Activated CD8-positive, alpha-beta T cell treated with anti-CD3 and anti-CD28 coated beads, Interleukin-2, amount 10 ng/mL, durations not matched to agents 7 days and 5 days (primary cell): Measurements from ENCODE around the gene SCGB3A1. TPM values are rescaled to one million over a fixed set of nuclear protein-coding genes. Genes with fewer than 3 reads are reported as not detected.

Source experiments
- ATAC-seq: fragments of 150-1000 bp; cut with Tn5 transposase; one replicate; pipeline ENCODE4 v1.10.0; 2021; ENCODE audit warnings: moderate library complexity
- CTCF ChIA-PET: fragments of 350-600 bp; sonication (Branson Sonifier 250); formaldehyde crosslinking; loops from one replicate; lab custom pipeline; 2021; ENCODE audit warnings: antibody characterized with exemption; lab: Charles Lee
- POLR2A ChIA-PET: fragments of 350-600 bp; sonication (Branson Sonifier 250); formaldehyde crosslinking; loops from one replicate; lab custom pipeline; 2021; ENCODE audit warnings: antibody characterized with exemption; lab: Charles Lee
- DNase-seq: peaks from one replicate; pipeline ENCODE4 v3.0.0-alpha.2; 2020
- H3K27ac Mint-ChIP-seq: one replicate; pipeline ENCODE4 v1.8.0; 2021; ENCODE audit warnings: mild to moderate bottlenecking, mixed read lengths
- H3K27me3 Mint-ChIP-seq: one replicate; pipeline ENCODE4 v1.8.0; 2021; ENCODE audit warnings: low read depth, mixed read lengths
- H3K36me3 Mint-ChIP-seq: one replicate; pipeline ENCODE4 v1.8.0; 2021; ENCODE audit warnings: low read depth, mixed read lengths
- H3K4me1 Mint-ChIP-seq: one replicate; pipeline ENCODE4 v1.8.0; 2021; ENCODE audit warnings: low read depth, mixed read lengths
- H3K4me3 Mint-ChIP-seq: one replicate; pipeline ENCODE4 v1.8.0; 2021; ENCODE audit warnings: mild to moderate bottlenecking, mixed read lengths
- H3K9me3 Mint-ChIP-seq: one replicate; pipeline ENCODE4 v1.8.0; 2022; ENCODE audit warnings: mixed read lengths; ENCODE audit not compliant: insufficient read depth
- total RNA-seq, 2 experiments: library from RNA; stranded (reverse); gene quantifications; one replicate each; pipeline ENCODE4 v1.2.3, GENCODE V29; 2021

The SCGB3A1 gene
- total RNA-seq, 2 experiments from 2014 or later: not detected

DNA sequence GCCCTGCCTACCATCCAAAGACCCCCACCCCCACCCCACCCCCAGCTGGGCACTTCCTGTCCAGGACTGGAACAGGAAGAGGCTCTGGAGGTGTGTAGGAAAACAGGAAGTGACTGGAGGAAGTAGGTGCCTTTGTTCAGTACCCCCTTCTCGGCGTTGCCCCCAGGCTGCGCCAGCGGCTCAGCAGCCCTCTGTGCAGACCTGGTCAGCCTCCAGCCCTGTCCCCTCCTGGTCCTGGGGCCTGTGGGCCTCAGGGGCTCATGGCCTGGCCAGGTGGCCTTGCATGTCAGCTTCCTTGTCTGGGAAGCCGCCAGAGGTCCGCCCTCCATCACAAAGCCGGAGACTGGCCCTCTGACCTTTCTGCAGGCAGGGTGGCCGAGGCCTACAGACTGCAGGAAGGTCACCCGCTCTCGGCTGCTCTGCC is 32.1 kb upstream of the SCGB3A1 start:
- no peak for DNase-seq
- Mint-ChIP-seq H3K4me3 (no peak overlapping the region), H3K9me3 (no peaks in the 10 kb centered on the region), H3K27me3 (peaks cover under 1% of the 10 kb centered on the region), H3K36me3 (no peaks in the 10 kb centered on the region), H3K27ac (peak overlapping the region; percentile 70), H3K4me1 (peaks cover 20% of the 10 kb centered on the region)
- ChIA-PET CTCF (no interaction called here), POLR2A (no interaction called here)
- no peak for ATAC-seq

- H3K4me1 Mint-ChIP-seq: peaks cover 20% of the 10 kb centered on the region
- POLR2A ChIA-PET: no interaction called here
- no peaks in the 10 kb centered on the region for H3K36me3 Mint-ChIP-seq
- peak overlapping the region; percentile 25 for H3K27ac Mint-ChIP-seq
- H3K4me3 Mint-ChIP-seq: no peak overlapping the region
- DNase-seq (no peak), ATAC-seq (no peak)
- CTCF ChIA-PET: no interaction called here
- H3K9me3 Mint-ChIP-seq: no peaks in the 10 kb centered on the region
- peaks cover 2% of the 10 kb centered on the region for H3K27me3 Mint-ChIP-seq
These were observed 31.6 kb upstream of the SCGB3A1 start for GRCh38 chr5:180622910-180623309.

DNA sequence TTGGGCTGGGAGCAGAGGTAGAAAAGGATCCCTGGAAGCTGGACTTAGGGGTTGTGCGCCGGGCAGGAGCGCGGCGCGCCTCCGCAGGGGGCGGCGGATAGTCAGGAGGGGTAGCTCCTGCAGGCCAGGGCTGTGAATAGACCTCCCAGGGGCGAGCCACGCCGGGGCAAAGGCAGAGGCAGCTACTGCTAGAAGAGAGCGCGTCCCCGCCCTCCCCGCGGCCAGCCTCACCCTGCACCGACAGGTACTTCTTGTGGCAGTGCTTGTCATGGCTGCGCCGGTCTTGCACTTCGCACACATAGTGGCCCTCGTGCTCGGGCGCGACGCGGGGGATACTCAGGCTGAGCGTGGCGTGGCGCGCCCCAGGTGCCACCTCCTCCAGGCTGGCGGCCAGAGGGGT is 30.0 kb upstream of the SCGB3A1 start:
- ATAC-seq: no peak
- no peaks in the 10 kb centered on the region for H3K9me3 Mint-ChIP-seq
- DNase-seq: no peak
- ChIA-PET POLR2A (no interaction called here), CTCF (no interaction called here)
- peaks cover 20% of the 10 kb centered on the region for H3K4me1 Mint-ChIP-seq
- H3K4me3 Mint-ChIP-seq: no peak overlapping the region
- no peak overlapping the region for H3K27ac Mint-ChIP-seq
- H3K36me3 Mint-ChIP-seq: no peaks in the 10 kb centered on the region
- peaks cover 2% of the 10 kb centered on the region for H3K27me3 Mint-ChIP-seq

GRCh38 chr5:180620014-180620413 is 28.7 kb upstream of the SCGB3A1 start:
- no peaks in the 10 kb centered on the region for H3K9me3 Mint-ChIP-seq
- peaks cover 20% of the 10 kb centered on the region for H3K4me1 Mint-ChIP-seq
- H3K4me3 Mint-ChIP-seq: no peak overlapping the region
- POLR2A ChIA-PET: no interaction called here
- CTCF ChIA-PET: interaction anchor here (0.6 to 1.9 kb wide), 3 partner anchors 46 to 99 kb away, joined by 3 to 9 read pairs (median 4); no protein-coding TSS in a partner anchor
- no peak for ATAC-seq
- no peaks in the 10 kb centered on the region for H3K36me3 Mint-ChIP-seq
- H3K27me3 Mint-ChIP-seq: peaks cover 2% of the 10 kb centered on the region
- no peak for DNase-seq
- H3K27ac Mint-ChIP-seq: no peak overlapping the region

DNA sequence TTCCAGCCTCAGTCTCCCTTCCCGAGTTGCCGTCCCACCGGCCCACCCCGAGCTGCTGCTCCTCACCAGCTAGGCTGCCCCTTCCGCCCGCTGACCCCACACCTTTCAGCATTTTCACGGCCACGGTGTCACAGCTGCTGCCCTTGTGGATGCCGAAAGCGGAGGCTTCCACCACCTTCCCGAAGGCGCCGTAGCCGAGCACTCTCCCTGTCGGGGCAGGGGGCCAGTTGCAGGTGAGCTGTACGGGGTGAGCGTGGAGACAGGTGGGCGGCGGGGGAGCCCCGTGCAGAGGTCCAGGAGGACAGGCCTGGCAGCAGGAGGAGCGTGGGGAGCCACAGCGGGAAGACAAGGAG is 28.2 kb upstream of the SCGB3A1 start:
- POLR2A ChIA-PET: no interaction called here
- CTCF ChIA-PET: interaction anchor here (0.6 to 1.9 kb wide), 11 partner anchors 10 to 100 kb away, joined by 3 to 9 read pairs (median 4); no protein-coding TSS in a partner anchor
- no peaks in the 10 kb centered on the region for H3K9me3 Mint-ChIP-seq

GRCh38 chr5:180618829-180619562 is 27.7 kb upstream of the SCGB3A1 start:
- Mint-ChIP-seq H3K4me1 (peaks cover 17% of the 10 kb centered on the region), H3K27me3 (peaks cover 2% of the 10 kb centered on the region), H3K36me3 (no peaks in the 10 kb centered on the region), H3K27ac (no peak overlapping the region), H3K9me3 (no peaks in the 10 kb centered on the region), H3K4me3 (peak overlapping the region; percentile 55)
- peak; percentile 61 for DNase-seq
- ChIA-PET CTCF (interaction anchor here (0.5 to 1.9 kb wide), 12 partner anchors 9 to 469 kb away, joined by 3 to 9 read pairs (median 4); no protein-coding TSS in a partner anchor), POLR2A (no interaction called here)
- peak; percentile 84 for ATAC-seq

More for the DNA sequence above, 28.2 kb upstream of the SCGB3A1 start:
- Mint-ChIP-seq H3K27ac (no peak overlapping the region), H3K4me1 (peaks cover 18% of the 10 kb centered on the region), H3K27me3 (peaks cover 2% of the 10 kb centered on the region), H3K36me3 (no peaks in the 10 kb centered on the region), H3K4me3 (peak overlapping the region; percentile 22)
- ATAC-seq: no peak
- DNase-seq: no peak

DNA sequence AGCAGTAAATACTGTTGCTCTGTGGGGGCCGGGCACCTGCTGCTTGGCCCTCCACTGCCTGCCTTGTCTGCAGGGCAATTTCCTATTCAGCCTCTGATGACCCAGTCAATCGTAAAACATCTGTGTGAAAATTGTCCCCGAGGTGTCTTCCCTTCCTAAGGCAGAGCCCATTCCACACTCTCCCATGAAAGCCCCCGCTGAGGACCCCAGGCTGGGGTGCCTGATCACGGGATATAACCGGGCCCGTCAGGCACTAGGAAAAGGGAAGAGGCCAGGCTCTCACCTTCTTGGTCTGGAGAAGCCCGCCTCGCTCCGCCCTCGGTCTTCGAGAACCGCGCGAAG is 27.2 kb upstream of the SCGB3A1 start:
- Mint-ChIP-seq H3K9me3 (no peaks in the 10 kb centered on the region), H3K36me3 (no peaks in the 10 kb centered on the region), H3K27me3 (peaks cover 2% of the 10 kb centered on the region), H3K4me3 (peak overlapping the region; percentile 40), H3K4me1 (peaks cover 11% of the 10 kb centered on the region), H3K27ac (no peak overlapping the region)
- POLR2A ChIA-PET: no interaction called here
- CTCF ChIA-PET: interaction anchor here (0.5 to 1.9 kb wide), 10 partner anchors 12 to 469 kb away, joined by 3 to 9 read pairs (median 4); no protein-coding TSS in a partner anchor
- ATAC-seq (no peak), DNase-seq (no peak)

DNA sequence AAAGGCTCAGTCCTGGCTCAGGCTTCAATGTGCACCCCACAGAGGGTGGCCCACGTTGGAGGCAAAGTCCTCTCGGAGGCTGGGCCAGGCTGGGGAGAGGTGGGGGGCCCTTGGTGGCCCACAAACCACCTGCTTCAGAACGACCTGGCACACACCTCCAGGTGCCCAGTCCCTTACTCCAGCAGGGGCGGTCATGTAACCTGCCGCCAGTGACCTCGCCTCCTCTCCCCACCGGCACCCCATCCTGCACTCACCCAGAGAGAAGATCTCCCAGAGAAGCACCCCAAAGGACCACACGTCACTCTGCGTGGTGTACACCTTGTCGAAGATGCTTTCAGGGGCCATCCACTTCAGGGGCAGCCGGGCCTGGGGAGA is 22.5 kb upstream of the SCGB3A1 start:
- no peaks in the 10 kb centered on the region for H3K4me1 Mint-ChIP-seq
- ATAC-seq: no peak

DNA sequence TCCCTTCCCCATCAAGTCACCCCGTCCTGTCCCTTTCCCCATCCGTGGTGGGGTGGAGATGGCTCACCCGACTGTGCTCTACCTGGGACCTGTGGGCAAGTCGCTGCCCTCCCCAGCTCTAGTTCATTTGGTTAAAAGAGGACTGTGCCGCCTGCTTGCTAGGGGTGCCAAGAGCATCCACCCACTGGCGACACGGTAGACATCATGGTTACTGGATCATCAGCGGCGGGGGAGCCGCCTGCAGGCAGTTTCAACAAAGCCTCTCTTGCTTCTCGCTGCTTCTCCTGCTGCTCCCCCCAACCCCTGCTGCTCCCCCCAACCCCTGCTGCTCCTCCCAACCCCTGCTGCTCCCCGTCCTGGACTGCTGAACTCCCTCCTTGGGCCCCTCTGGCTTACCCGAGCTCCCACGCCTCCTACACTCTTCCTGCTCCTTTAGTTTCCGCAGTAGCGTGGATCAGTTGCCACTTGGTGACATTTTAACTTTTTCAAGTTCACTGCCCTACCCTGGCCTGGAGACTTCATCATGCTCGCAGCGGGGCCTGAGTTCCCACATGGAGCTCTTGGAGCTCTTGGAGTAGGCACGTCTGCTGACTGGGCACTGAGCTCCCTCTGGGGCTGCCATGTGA is 22.0 kb upstream of the SCGB3A1 start:
- ATAC-seq (no peak), DNase-seq (no peak)
- no peak overlapping the region for H3K27ac Mint-ChIP-seq
- H3K4me1 Mint-ChIP-seq: no peaks in the 10 kb centered on the region
- H3K9me3 Mint-ChIP-seq: no peaks in the 10 kb centered on the region
- CTCF ChIA-PET: no interaction called here
- peaks cover under 1% of the 10 kb centered on the region for H3K27me3 Mint-ChIP-seq
- no peaks in the 10 kb centered on the region for H3K36me3 Mint-ChIP-seq
- H3K4me3 Mint-ChIP-seq: no peak overlapping the region
- POLR2A ChIA-PET: no interaction called here

More for the DNA sequence above, 22.5 kb upstream of the SCGB3A1 start:
- Mint-ChIP-seq H3K36me3 (no peaks in the 10 kb centered on the region), H3K27ac (no peak overlapping the region), H3K27me3 (peaks cover 2% of the 10 kb centered on the region), H3K4me3 (no peak overlapping the region), H3K9me3 (no peaks in the 10 kb centered on the region)
- DNase-seq: no peak
- CTCF ChIA-PET: no interaction called here
- POLR2A ChIA-PET: no interaction called here

DNA sequence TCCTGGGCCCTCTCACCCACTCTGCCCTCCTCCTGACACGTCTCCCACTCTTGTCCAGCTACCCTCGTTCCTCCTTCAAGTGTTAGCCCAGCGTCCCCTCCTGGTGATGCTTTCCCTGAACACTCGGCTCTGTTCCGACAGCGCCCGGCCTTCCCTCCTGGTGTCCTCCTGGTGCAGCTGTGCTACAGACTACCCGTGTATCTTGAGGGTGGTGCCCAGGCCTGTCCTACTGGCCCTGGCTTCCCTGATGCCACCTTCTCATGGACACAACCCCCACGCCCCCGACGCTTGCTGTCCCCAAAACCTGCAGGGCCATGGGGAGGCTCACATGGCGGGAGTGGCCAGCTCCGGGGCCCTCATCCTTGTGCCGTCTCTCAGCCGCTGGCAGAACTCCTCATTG is 21.4 kb upstream of the SCGB3A1 start:
- ATAC-seq (no peak), DNase-seq (no peak)
- no peaks in the 10 kb centered on the region for H3K27me3 Mint-ChIP-seq
- H3K4me1 Mint-ChIP-seq: no peaks in the 10 kb centered on the region
- ChIA-PET CTCF (no interaction called here), POLR2A (no interaction called here)
- H3K27ac Mint-ChIP-seq: no peak overlapping the region
- no peak overlapping the region for H3K4me3 Mint-ChIP-seq
- no peaks in the 10 kb centered on the region for H3K9me3 Mint-ChIP-seq
- no peaks in the 10 kb centered on the region for H3K36me3 Mint-ChIP-seq

DNA sequence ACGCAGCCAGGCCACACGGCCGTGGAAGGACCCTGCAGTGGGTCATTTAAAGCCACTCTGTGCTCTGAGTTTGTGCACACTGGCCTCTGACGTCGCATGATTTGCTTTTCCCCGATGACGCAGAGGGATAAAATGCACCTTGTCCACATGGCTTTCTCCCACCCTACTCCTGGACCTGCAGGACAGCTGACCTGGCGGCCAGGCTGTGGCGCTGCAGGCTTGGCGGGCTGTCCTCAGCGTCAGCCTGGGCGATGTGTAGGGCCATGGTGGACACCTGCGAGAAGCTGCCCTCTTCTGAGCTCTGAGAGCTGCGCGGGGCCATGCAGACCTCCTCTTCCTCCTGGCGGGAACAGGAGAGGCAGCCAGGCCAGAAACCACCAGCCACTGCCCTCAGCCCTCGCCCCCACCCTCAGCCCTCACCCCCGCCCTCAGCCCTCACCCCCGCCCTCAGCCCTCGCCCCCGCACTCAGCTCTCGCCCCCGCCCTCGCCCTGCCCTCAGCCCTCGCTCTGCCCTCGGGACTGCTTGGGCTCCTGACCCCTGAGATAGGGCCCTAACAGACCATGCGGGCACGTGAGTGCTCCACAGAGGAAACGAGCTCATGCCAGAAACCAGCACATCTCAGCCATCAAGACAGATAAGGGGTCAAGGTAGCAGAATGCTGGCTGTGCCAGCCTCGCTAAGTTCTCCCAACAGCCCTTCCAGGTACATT is 20.0 kb upstream of the SCGB3A1 start:
- DNase-seq: no peak
- CTCF ChIA-PET: no interaction called here

More for the DNA sequence above, 20.0 kb upstream of the SCGB3A1 start:
- ATAC-seq: no peak
- Mint-ChIP-seq H3K4me1 (no peaks in the 10 kb centered on the region), H3K9me3 (no peaks in the 10 kb centered on the region), H3K4me3 (no peak overlapping the region), H3K27me3 (no peaks in the 10 kb centered on the region), H3K36me3 (no peaks in the 10 kb centered on the region), H3K27ac (no peak overlapping the region)
- POLR2A ChIA-PET: no interaction called here
